ENCODE data around the gene ZMYND11.

GRCh38 chr10:247480-247879, 112.2 kb downstream of the ZMYND11 start:
- TF ChIP-seq, protein P1, sequence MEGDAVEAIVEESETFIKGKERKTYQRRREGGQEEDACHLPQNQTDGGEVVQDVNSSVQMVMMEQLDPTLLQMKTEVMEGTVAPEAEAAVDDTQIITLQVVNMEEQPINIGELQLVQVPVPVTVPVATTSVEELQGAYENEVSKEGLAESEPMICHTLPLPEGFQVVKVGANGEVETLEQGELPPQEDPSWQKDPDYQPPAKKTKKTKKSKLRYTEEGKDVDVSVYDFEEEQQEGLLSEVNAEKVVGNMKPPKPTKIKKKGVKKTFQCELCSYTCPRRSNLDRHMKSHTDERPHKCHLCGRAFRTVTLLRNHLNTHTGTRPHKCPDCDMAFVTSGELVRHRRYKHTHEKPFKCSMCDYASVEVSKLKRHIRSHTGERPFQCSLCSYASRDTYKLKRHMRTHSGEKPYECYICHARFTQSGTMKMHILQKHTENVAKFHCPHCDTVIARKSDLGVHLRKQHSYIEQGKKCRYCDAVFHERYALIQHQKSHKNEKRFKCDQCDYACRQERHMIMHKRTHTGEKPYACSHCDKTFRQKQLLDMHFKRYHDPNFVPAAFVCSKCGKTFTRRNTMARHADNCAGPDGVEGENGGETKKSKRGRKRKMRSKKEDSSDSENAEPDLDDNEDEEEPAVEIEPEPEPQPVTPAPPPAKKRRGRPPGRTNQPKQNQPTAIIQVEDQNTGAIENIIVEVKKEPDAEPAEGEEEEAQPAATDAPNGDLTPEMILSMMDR (IDR thresholded peaks at IDR 0.05) = no peak
- no peak for TF ChIP-seq REST (IDR thresholded peaks at IDR 0.05; ENCODE audit: insufficient read depth in 1 of 2, low read depth in 2 of 2, low read length in 1 of 2)
- TF ChIP-seq POLR2AphosphoS5 (IDR thresholded peaks at IDR 0.05; ENCODE audit: low read depth, low read length) = no peak
- no peak for TF ChIP-seq SIN3A (IDR thresholded peaks at IDR 0.05; ENCODE audit: borderline replicate concordance, insufficient read depth, low read depth, low read length)
- TF ChIP-seq TCF7L2 (IDR thresholded peaks at IDR 0.05; ENCODE audit: low read depth, low read length) = no peak

Measured in Panc1 (cell line).